Transverse colon (tissue), 3 donors: ENCODE results near the gene RPS15A.
"Not testable (repeated sequence)": the region's sequence is repeated elsewhere in the genome, so short reads cannot be mapped to it uniquely, and the experiment has no call there.

Experiments used
- EP300 ChIP-seq: sonication (generic); formaldehyde crosslinking; IDR thresholded peaks from one replicate; pipeline ENCODE4 v1.6.1; 2017; ENCODE audit warnings: antibody characterized with exemption, low read depth
- POLR2A ChIP-seq: fragments of 450-650 bp; IDR thresholded peaks from one replicate; pipeline ENCODE4 v1.6.1; 2016; ENCODE audit warnings: antibody characterized with exemption, mild to moderate bottlenecking, moderate library complexity
- TF ChIP-seq, protein P1 (sequence below), 5 experiments: fragments of 200-600 bp in 3 of 5; fragments of 450-650 bp in 2 of 5; sonication (generic) in 3 of 5; IDR thresholded peaks; 1 replicate in 2 of 5; 2 replicates in 3 of 5; pipeline ENCODE4 v1.5.1; 2016 to 2017; ENCODE audit warnings: antibody characterized with exemption in 5 of 5, inconsistent platforms in 3 of 5, mild to moderate bottlenecking in 2 of 5, moderate library complexity in 1 of 5

DNA sequence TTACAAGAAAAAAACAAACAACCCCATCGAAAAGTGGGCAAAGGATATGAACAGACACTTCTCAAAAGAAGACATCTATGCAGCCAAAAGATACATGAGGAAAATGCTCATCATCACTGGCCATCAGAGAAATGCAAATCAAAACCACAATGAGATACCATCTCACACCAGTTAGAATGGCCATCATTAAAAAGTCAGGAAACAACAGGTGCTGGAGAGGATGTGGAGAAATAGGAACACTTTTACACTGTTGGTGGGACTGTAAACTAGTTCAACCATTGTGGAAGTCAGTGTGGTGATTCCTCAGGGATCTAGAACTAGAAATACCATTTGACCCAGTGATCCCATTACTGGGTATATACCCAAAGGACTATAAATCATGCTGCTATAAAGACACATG, 12.5 kb downstream of the RPS15A start:
- TF ChIP-seq, protein P1, sequence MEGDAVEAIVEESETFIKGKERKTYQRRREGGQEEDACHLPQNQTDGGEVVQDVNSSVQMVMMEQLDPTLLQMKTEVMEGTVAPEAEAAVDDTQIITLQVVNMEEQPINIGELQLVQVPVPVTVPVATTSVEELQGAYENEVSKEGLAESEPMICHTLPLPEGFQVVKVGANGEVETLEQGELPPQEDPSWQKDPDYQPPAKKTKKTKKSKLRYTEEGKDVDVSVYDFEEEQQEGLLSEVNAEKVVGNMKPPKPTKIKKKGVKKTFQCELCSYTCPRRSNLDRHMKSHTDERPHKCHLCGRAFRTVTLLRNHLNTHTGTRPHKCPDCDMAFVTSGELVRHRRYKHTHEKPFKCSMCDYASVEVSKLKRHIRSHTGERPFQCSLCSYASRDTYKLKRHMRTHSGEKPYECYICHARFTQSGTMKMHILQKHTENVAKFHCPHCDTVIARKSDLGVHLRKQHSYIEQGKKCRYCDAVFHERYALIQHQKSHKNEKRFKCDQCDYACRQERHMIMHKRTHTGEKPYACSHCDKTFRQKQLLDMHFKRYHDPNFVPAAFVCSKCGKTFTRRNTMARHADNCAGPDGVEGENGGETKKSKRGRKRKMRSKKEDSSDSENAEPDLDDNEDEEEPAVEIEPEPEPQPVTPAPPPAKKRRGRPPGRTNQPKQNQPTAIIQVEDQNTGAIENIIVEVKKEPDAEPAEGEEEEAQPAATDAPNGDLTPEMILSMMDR (IDR thresholded peaks at IDR 0.05): not testable (repeated sequence)
- not testable (repeated sequence) for TF ChIP-seq POLR2A, EP300
